K562 (cell line): ENCODE results near the gene ZNF219. TPM values are rescaled to one million over a fixed set of nuclear protein-coding genes. Genes with fewer than 3 reads are reported as not detected.

ENCODE experiments used
- BMI1 ChIP-seq: fragments of 150-350 bp; IDR thresholded peaks from 2 replicates; pipeline ENCODE4 v1.6.1; 2014; ENCODE audit warnings: low read length
- NR2F6 ChIP-seq: fragments of 450-650 bp; formaldehyde crosslinking; IDR thresholded peaks from 2 replicates; pipeline ENCODE4 v1.4.0; 2020; ENCODE audit warnings: mild to moderate bottlenecking
- POLR2AphosphoS5 ChIP-seq: IDR thresholded peaks from 2 replicates; pipeline ENCODE4 v1.6.1; 2011; ENCODE audit warnings: mild to moderate bottlenecking, low read depth, low read length, moderate library complexity; ENCODE audit not compliant: control insufficient read depth, insufficient read depth
- TBP ChIP-seq: optimal IDR thresholded peaks from 2 replicates; pipeline ENCODE3; 2011; ENCODE audit warnings: low read depth, low read length, improper control_type of control experiment
- UBTF ChIP-seq, 2 experiments: IDR thresholded peaks; 2 replicates each; pipeline ENCODE4 v1.6.1; 2012; ENCODE audit warnings: improper control_type of control experiment in 2 of 2, low read depth in 2 of 2, low read length in 2 of 2, borderline replicate concordance in 1 of 2
- ZNF277 ChIP-seq: fragments of 250-450 bp; sonication (Bioruptor Pico); IDR thresholded peaks from 2 replicates; pipeline ENCODE4 v1.8.0; 2022; ENCODE audit warnings: inconsistent platforms, mild to moderate bottlenecking, moderate library complexity, borderline replicate concordance
- ZNF699 ChIP-seq: fragments of 250-450 bp; sonication (Bioruptor Pico); IDR thresholded peaks from 2 replicates; pipeline ENCODE4 v1.8.0; 2021; ENCODE audit warnings: mild to moderate bottlenecking, moderate library complexity; ENCODE audit not compliant: insufficient replicate concordance
- polyA plus RNA-seq, 8 experiments: library from polyadenylated mRNA; depleted of rRNA in 4 of 8; stranded (reverse) in 5 of 8; unstranded in 3 of 8; fragments of >200 nt; fragmentation: Nextera tagmentation in 2 of 8; fragmentation: Illumina TruSeq in 1 of 8; extraction: Ambion mirVana in 2 of 8; extraction: Trizol in 1 of 8; gene quantifications; 2 replicates each; pipeline versions ENCODE4 v1.2.1 to v1.2.3, GENCODE V29; 2011 to 2014; ENCODE audit warnings: inconsistent platforms in 1 of 8, missing spikeins in 1 of 8
- total RNA-seq, 7 experiments: library from RNA; depleted of rRNA in 6 of 7; stranded (reverse); fragments of >200 nt in 6 of 7; fragmentation: Illumina TruSeq in 2 of 7; extraction: Trizol in 2 of 7; gene quantifications; 2 replicates each; pipeline versions ENCODE4 v1.2.1 to v1.2.3, GENCODE V29; 2011 to 2021; ENCODE audit warnings: low replicate concordance in 1 of 7
- TF ChIP-seq, protein P1 (sequence below): fragments of 250-450 bp; sonication (Bioruptor Pico); IDR thresholded peaks from 2 replicates; pipeline ENCODE4 v1.8.0; 2021; ENCODE audit warnings: moderate library complexity, mild to moderate bottlenecking, inconsistent platforms
- TF ChIP-seq, protein P2 (sequence below): fragments of 450-650 bp; IDR thresholded peaks from 2 replicates; pipeline ENCODE4 v1.6.1; 2016; ENCODE audit warnings: mild to moderate bottlenecking, moderate library complexity

ZNF219 gene
- total and polyA plus RNA-seq, 9 of the 15 experiments (the other 6 are each of a cell fraction or from before 2014, with no cell fraction given), result 0.29 to 10.6 (median 2.8) TPM

DNA sequence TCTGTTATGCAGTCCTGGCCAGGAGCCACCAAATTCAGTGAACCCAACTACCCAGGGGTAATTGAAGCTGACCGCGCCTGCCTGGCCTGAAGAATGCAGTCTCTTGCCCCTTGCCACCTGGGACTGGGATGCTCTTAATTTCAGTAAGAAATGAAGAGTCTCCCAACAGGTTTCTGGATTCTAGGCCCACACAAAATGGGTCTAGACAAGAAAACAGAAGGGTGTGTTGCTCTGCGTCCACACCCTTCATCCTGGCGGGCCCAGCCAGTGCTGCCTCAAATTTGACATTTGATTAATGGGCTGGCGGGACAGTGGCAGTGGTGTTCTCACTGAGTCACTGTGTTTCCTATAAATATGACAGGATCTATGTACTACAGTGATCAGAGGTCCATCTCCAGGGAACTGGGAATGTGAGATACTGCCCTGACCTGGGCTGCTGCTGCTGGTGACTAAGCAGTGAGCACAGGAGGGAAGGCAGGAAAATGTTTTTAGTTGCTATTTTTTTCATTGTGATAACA, 8.9 kb upstream of the ZNF219 start (continued):
- TF ChIP-seq, protein P1, sequence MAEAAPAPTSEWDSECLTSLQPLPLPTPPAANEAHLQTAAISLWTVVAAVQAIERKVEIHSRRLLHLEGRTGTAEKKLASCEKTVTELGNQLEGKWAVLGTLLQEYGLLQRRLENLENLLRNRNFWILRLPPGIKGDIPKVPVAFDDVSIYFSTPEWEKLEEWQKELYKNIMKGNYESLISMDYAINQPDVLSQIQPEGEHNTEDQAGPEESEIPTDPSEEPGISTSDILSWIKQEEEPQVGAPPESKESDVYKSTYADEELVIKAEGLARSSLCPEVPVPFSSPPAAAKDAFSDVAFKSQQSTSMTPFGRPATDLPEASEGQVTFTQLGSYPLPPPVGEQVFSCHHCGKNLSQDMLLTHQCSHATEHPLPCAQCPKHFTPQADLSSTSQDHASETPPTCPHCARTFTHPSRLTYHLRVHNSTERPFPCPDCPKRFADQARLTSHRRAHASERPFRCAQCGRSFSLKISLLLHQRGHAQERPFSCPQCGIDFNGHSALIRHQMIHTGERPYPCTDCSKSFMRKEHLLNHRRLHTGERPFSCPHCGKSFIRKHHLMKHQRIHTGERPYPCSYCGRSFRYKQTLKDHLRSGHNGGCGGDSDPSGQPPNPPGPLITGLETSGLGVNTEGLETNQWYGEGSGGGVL (CRISPR knock-in tag), result no peak
- TF ChIP-seq POLR2AphosphoS5 (no peak), NR2F6 (CRISPR knock-in tag) (no peak), BMI1 (no peak), ZNF699 (CRISPR knock-in tag) (no peak), ZNF277 (no peak), UBTF (IDR thresholded peaks at IDR 0.05; ENCODE audit: borderline replicate concordance in 1 of 2, low read depth in 2 of 2, low read length in 2 of 2) (0 out of 4 replicates have a peak, but pooled peaks of 1 of the 2 experiments have one; percentile 53), TBP (no peak)
- TF ChIP-seq, protein P2, sequence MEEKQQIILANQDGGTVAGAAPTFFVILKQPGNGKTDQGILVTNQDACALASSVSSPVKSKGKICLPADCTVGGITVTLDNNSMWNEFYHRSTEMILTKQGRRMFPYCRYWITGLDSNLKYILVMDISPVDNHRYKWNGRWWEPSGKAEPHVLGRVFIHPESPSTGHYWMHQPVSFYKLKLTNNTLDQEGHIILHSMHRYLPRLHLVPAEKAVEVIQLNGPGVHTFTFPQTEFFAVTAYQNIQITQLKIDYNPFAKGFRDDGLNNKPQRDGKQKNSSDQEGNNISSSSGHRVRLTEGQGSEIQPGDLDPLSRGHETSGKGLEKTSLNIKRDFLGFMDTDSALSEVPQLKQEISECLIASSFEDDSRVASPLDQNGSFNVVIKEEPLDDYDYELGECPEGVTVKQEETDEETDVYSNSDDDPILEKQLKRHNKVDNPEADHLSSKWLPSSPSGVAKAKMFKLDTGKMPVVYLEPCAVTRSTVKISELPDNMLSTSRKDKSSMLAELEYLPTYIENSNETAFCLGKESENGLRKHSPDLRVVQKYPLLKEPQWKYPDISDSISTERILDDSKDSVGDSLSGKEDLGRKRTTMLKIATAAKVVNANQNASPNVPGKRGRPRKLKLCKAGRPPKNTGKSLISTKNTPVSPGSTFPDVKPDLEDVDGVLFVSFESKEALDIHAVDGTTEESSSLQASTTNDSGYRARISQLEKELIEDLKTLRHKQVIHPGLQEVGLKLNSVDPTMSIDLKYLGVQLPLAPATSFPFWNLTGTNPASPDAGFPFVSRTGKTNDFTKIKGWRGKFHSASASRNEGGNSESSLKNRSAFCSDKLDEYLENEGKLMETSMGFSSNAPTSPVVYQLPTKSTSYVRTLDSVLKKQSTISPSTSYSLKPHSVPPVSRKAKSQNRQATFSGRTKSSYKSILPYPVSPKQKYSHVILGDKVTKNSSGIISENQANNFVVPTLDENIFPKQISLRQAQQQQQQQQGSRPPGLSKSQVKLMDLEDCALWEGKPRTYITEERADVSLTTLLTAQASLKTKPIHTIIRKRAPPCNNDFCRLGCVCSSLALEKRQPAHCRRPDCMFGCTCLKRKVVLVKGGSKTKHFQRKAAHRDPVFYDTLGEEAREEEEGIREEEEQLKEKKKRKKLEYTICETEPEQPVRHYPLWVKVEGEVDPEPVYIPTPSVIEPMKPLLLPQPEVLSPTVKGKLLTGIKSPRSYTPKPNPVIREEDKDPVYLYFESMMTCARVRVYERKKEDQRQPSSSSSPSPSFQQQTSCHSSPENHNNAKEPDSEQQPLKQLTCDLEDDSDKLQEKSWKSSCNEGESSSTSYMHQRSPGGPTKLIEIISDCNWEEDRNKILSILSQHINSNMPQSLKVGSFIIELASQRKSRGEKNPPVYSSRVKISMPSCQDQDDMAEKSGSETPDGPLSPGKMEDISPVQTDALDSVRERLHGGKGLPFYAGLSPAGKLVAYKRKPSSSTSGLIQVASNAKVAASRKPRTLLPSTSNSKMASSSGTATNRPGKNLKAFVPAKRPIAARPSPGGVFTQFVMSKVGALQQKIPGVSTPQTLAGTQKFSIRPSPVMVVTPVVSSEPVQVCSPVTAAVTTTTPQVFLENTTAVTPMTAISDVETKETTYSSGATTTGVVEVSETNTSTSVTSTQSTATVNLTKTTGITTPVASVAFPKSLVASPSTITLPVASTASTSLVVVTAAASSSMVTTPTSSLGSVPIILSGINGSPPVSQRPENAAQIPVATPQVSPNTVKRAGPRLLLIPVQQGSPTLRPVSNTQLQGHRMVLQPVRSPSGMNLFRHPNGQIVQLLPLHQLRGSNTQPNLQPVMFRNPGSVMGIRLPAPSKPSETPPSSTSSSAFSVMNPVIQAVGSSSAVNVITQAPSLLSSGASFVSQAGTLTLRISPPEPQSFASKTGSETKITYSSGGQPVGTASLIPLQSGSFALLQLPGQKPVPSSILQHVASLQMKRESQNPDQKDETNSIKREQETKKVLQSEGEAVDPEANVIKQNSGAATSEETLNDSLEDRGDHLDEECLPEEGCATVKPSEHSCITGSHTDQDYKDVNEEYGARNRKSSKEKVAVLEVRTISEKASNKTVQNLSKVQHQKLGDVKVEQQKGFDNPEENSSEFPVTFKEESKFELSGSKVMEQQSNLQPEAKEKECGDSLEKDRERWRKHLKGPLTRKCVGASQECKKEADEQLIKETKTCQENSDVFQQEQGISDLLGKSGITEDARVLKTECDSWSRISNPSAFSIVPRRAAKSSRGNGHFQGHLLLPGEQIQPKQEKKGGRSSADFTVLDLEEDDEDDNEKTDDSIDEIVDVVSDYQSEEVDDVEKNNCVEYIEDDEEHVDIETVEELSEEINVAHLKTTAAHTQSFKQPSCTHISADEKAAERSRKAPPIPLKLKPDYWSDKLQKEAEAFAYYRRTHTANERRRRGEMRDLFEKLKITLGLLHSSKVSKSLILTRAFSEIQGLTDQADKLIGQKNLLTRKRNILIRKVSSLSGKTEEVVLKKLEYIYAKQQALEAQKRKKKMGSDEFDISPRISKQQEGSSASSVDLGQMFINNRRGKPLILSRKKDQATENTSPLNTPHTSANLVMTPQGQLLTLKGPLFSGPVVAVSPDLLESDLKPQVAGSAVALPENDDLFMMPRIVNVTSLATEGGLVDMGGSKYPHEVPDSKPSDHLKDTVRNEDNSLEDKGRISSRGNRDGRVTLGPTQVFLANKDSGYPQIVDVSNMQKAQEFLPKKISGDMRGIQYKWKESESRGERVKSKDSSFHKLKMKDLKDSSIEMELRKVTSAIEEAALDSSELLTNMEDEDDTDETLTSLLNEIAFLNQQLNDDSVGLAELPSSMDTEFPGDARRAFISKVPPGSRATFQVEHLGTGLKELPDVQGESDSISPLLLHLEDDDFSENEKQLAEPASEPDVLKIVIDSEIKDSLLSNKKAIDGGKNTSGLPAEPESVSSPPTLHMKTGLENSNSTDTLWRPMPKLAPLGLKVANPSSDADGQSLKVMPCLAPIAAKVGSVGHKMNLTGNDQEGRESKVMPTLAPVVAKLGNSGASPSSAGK, result 0 out of 2 replicates have a peak, but pooled peaks have one; percentile 14
